ENCODE data around the gene RALGPS1. TPM values are rescaled to one million over a fixed set of nuclear protein-coding genes. Genes with fewer than 3 reads are reported as not detected.

The RALGPS1 gene
- total RNA-seq, 1 donor, result 8.2 TPM

DNA sequence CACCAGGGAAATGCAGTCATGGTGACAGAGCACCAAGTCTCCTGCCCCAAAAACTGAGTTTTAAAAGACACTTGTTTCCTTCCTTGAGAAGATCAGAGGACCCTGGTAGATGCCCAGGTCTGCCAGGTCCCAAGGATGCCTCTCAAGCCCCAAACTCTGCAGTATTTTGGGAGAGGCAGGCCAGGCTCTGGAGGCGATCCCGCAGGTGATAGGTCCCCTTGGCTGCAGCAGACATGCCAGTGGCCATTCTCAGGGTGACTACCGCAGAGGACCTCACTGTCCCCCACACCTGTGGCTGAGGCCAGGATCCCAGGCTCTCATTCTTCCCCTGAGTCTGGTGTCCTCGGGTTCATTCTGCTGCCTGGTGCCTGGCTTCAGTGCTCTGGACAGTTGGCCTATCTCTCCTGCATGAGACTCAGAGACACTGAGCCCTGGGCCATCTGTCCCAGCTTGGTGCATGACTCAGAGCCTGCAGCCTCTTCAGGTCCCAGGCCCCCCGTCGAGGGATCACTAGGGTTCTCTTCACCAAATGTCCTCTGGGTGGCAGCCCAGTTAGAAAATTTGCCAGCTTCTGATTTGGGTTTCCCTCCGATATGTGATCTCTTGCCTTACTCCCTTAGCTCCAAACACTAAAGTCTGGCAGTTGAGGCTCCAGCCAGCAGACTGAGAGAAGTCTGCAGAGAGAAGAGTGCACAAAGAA, 290.3 kb downstream of the RALGPS1 start:
- no peaks in the 10 kb centered on the region for H3K4me1 ChIP-seq (ENCODE audit: insufficient read depth, low read length)
- H3K4me3 ChIP-seq (ENCODE audit: low read length), result no peak overlapping the region
- H3K27me3 ChIP-seq (ENCODE audit: insufficient read depth, low read length), result no peaks in the 10 kb centered on the region
- no peaks in the 10 kb centered on the region for H3K9me3 ChIP-seq (ENCODE audit: low read depth, low read length)

DNA sequence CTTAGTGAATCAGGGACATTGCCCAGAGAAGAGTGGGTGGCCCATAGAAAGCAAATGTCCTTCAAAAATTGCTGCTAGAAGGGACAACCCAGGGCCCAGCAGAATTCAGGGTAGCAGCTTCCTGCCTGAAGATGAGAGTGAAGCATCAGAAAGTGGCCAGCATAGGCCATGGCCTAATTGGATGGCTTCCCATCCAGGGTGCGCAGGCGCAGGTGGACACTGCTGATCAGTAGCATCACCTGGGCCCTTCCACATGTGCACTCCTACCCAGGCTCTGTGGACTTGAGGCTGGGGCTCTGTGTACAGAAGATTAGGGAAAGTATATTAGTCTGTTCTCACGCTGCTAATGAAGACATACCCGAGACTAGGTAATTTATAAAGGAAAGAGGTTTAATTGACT, 291.4 kb downstream of the RALGPS1 start:
- no peaks in the 10 kb centered on the region for H3K9me3 ChIP-seq (ENCODE audit: low read depth, low read length)
- H3K4me1 ChIP-seq (ENCODE audit: insufficient read depth, low read length), result no peaks in the 10 kb centered on the region
- no peaks in the 10 kb centered on the region for H3K27me3 ChIP-seq (ENCODE audit: insufficient read depth, low read length)
- H3K4me3 ChIP-seq (ENCODE audit: low read length), result no peak overlapping the region

DNA sequence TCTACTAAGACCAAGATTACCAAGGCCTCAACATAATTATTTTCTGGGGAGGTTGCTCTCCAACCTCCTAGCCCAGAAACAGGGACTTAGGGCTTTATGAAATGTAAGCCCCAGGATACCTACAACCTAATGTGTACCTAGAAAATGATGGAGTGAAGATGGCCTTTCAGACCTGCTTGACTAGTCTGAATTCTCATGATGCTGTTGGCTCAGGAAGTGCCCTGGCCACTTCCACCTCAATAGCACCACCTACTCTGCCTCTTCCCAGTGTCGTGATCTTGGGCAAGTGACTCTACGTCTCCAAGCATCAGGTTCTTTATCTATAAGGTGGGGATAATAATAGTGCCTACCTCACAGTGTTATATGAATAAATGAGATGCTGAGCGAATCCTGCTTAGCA, 292.1 kb downstream of the RALGPS1 start:
- no peaks in the 10 kb centered on the region for H3K9me3 ChIP-seq (ENCODE audit: low read depth, low read length)
- no peak overlapping the region for H3K4me3 ChIP-seq (ENCODE audit: low read length)
- no peaks in the 10 kb centered on the region for H3K4me1 ChIP-seq (ENCODE audit: insufficient read depth, low read length)
- no peaks in the 10 kb centered on the region for H3K27me3 ChIP-seq (ENCODE audit: insufficient read depth, low read length)

DNA sequence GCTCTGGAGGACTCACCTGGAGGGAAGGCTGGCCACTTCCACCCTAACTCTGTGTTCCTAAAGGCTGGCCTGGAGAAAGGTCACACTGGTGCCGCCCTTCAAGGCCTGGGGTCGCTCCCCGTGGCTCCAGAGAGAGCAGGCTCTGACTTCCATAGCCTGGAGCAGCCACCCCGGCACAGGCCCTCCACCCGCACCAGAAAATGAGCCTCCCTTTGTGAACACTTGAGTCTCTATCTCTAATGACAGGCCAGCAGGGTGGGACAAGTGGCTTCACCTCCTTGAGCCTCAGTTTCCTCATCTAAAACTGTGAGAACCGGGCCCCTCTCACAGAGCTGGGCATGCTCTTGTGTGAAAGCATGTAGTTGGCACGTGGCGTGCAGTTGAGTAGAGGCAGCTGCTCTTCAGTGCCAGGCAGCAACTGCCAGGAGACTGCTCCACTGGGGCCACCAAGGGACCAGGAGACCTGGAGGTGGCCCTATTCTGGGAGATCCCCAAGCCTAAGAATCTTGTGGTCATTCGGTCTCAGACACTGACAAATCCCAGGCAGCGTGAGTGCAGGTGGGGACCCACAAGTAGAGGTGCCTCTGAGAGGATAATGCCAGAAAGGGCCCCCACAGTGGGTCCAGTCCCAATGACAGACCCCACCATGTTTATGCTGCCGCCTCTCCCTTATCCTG, 293.3 kb downstream of the RALGPS1 start:
- Histone ChIP-seq H3K9me3 (ENCODE audit: low read depth, low read length) (no peaks in the 10 kb centered on the region), H3K27me3 (ENCODE audit: insufficient read depth, low read length) (no peaks in the 10 kb centered on the region), H3K4me3 (ENCODE audit: low read length) (no peak overlapping the region), H3K4me1 (ENCODE audit: insufficient read depth, low read length) (no peaks in the 10 kb centered on the region)

DNA sequence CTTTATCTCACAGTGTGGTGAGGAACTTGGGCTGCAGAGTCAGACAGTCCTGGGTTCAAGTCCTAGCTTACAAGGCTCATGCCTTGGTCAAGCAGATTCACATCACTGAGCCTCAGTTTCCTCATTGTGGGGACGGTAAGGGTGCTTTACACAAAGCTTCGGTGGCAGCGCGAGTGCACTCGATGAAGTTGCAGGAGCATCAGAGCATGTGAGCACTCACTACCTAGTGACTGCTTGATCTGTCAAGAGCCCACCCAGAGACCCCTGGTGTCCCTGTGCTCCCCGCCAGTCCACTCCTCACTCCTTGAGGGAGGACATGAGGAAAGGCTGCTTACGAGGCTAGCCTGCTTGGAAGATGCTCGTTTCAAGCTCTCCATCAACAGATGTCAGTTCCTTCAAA, 293.8 kb downstream of the RALGPS1 start:
- no peak overlapping the region for H3K4me3 ChIP-seq (ENCODE audit: low read length)
- no peaks in the 10 kb centered on the region for H3K9me3 ChIP-seq (ENCODE audit: low read depth, low read length)
- H3K4me1 ChIP-seq (ENCODE audit: insufficient read depth, low read length), result no peaks in the 10 kb centered on the region
- no peaks in the 10 kb centered on the region for H3K27me3 ChIP-seq (ENCODE audit: insufficient read depth, low read length)

DNA sequence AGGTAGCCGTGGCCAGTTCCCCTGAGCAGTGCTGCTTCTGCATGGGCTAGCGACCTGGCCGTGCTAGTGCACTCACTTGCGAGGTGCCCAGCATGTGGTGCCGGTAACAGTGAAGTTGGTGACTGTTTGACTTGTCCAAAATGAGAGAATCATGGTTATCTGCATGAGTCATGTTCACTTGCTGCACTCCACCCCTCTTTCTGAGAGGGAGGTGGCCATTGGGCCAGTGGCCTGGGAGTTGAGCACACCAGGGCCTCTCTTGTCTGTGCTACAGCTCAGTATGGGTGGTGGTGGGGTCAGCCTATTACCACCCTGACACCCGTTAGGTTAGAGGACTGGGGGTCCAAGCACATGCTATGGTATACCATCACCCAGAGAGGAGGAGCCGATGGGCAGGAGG, 294.6 kb downstream of the RALGPS1 start:
- H3K4me1 ChIP-seq (ENCODE audit: insufficient read depth, low read length), result no peaks in the 10 kb centered on the region

DNA sequence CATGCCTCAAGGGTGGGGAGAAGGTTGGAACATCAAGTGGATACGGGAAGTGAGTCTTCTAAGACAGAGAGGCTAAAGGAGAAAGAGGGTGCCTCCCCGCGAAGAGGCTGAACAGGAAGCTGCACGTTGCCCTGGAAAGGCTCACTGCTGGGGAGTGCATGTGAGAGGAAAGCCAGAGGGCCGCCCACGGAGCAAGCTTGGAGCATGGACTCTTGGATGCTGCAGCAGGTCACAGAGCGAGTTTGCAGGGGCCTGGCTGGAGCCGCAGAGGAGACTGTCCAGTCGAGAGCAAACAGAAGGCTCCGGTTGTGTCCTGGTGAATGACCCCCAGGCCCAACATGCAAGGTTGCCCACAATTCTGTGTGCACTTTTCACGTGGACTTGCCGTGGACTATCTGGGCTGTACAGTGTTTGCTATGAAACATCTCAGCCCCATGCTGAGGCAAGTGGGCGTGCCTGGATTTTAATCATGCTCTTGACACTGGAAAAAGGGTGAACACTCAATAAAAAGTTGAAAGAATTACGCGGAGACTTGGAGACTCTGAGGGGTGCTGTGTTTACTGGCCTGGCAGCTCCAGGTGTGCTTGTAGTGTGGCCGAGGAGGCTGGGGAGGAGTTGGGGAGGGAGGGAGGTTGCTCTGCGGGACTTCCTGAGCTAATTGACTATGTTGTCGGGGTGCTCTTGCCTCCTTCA, 295.5 kb downstream of the RALGPS1 start:
- Histone ChIP-seq H3K27me3 (ENCODE audit: insufficient read depth, low read length) (no peaks in the 10 kb centered on the region), H3K4me1 (ENCODE audit: insufficient read depth, low read length) (no peaks in the 10 kb centered on the region), H3K4me3 (ENCODE audit: low read length) (no peak overlapping the region), H3K9me3 (ENCODE audit: low read depth, low read length) (no peaks in the 10 kb centered on the region)

More for the DNA sequence above, 294.6 kb downstream of the RALGPS1 start:
- Histone ChIP-seq H3K27me3 (ENCODE audit: insufficient read depth, low read length) (no peaks in the 10 kb centered on the region), H3K4me3 (ENCODE audit: low read length) (no peak overlapping the region), H3K9me3 (ENCODE audit: low read depth, low read length) (no peaks in the 10 kb centered on the region)

DNA sequence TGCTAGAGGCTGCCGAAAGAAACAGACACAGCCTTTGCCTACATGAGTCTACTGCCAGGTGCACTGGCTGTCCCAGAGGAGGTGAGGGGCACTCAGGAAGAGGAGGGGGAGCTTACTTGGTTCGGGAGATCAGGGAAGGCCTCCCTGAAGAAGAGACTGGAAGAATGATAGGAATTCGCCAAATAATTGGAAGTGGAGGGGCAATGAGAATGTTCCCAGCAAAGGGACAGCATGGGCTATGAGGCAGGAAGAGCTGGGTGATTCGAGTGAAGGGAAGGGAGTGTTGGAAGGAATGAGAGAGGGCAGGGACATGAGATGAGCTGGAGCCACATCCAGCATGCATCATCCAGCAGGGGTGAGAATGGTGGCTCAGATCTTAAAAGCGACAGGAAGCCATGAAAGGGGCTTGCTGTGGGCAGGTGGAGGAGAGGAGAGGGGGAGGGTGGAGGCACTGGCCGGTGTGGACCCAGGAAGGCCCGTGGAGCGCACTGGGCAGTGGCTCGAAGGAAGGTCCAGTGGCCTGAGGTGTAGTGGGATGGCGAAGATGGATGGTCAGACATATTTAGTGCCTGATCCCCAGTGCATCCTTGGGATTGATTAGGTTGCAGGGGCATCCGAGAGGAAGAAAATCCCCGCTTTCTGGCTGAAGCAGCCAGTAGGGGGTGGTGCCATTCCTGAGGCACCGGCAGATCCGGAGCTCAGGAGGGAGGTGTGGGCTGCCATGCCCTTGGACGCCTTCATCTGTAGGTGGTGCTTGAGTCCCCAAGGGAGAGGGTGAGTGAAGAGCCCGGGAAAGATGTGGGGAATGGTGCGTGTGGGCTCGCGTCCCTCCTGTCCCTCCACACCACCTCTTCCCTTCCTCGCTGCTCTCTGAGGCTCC, 296.5 kb downstream of the RALGPS1 start:
- H3K4me1 ChIP-seq (ENCODE audit: insufficient read depth, low read length), result no peaks in the 10 kb centered on the region
- no peaks in the 10 kb centered on the region for H3K9me3 ChIP-seq (ENCODE audit: low read depth, low read length)
- no peak overlapping the region for H3K4me3 ChIP-seq (ENCODE audit: low read length)
- no peaks in the 10 kb centered on the region for H3K27me3 ChIP-seq (ENCODE audit: insufficient read depth, low read length)

DNA sequence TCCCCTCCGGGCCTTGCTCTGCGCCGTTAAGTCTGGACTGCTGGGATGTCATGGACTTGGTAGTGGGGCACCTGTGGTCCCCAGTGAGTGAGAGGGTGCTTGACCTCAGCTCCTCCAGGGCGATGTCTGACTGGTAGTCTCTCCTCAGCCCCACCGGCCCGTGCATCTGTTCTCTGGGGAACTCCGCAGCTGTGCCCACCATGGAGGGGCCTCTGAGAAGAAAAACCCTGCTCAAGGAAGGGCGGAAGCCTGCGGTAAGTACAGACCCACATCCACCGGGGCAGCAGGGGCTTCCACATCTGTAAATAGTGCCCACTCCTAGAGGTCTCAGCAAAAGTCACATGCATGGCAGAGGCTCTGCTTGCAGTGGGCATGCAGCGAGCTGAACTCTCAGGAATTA, 297.4 kb downstream of the RALGPS1 start:
- no peaks in the 10 kb centered on the region for H3K9me3 ChIP-seq (ENCODE audit: low read depth, low read length)
- H3K4me3 ChIP-seq (ENCODE audit: low read length), result no peak overlapping the region
- H3K4me1 ChIP-seq (ENCODE audit: insufficient read depth, low read length), result no peaks in the 10 kb centered on the region
- H3K27me3 ChIP-seq (ENCODE audit: insufficient read depth, low read length), result no peaks in the 10 kb centered on the region

DNA sequence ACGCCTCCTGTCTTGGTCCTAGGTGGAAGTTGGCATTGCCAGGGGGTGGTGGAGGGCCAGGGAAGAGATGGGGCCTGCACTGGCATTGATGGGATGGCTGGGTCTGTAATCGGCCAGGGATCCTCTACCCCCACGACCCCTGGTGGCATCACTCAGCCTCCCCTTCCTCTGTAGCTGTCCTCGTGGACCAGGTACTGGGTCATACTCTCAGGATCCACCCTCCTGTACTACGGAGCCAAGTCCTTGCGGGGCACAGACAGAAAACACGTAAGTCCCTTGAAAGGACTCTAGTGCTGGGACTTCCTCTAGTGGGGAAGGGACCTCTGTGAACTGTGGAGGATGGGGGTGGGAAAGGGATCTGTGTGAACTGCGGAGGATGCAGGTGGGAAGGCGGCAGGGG, 297.9 kb downstream of the RALGPS1 start:
- no peaks in the 10 kb centered on the region for H3K9me3 ChIP-seq (ENCODE audit: low read depth, low read length)
- no peaks in the 10 kb centered on the region for H3K4me1 ChIP-seq (ENCODE audit: insufficient read depth, low read length)
- H3K4me3 ChIP-seq (ENCODE audit: low read length), result no peak overlapping the region
- no peaks in the 10 kb centered on the region for H3K27me3 ChIP-seq (ENCODE audit: insufficient read depth, low read length)

DNA sequence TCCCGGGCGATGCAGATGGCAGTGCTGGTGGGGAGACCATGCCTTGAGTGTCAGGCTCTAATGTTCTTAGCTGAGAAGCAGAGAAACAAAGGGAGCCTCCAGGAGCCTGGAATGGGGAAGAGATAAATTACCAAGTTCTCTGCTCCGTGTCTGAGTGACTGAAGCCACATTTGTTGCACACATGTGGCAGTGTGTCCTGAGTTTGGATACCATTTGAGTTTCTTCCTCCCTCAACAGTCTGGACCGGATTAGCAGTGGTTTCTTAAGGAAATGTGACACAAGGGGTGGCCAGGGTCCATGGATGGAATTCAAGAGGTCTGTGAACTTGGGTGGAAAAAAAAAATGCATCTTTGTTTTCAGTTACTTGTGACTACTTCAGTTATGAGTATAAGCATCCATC, 299.3 kb downstream of the RALGPS1 start:
- Histone ChIP-seq H3K4me3 (ENCODE audit: low read length) (no peak overlapping the region), H3K9me3 (ENCODE audit: low read depth, low read length) (no peaks in the 10 kb centered on the region), H3K4me1 (ENCODE audit: insufficient read depth, low read length) (no peaks in the 10 kb centered on the region), H3K27me3 (ENCODE audit: insufficient read depth, low read length) (no peaks in the 10 kb centered on the region)

DNA sequence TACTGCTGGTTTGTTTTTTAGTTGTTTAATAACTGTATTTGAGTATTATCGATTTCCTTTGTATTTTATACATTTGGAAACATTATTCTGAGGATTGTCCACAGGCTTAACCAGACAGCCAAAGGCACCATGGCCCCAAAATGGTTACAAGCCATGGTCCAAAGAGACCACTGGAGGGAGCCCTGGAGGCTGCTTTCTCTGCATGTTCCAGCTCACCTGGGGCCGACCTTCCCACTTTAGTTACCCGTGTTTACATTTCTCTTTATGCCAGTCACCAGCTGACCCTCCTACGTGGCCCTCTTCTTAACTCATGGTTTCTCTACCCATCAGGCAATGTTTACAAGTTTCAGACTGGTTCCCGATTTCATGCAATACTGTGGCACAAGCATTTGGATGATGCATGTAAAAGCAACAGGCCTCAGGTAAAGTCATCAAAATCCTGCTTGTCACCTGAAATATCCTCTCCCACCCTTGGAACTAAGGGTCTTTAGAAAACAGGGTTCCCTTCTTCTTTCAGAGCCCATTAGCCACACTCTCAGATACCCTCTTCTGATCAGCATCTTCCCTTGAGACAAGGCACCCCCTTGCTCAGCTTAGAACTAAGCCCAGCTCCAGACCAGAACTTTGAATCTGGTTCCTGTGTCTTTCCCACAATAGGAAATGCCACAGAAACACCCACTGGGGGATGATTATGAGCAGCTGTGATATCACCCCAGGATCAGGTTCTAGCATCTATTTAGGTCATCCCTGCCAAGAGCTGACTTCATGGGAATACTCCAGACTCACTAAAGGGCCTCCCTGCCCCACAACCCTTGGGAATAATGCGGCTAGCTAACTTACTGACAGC, 300.1 kb downstream of the RALGPS1 start:
- Histone ChIP-seq H3K9me3 (ENCODE audit: low read depth, low read length) (no peaks in the 10 kb centered on the region), H3K27me3 (ENCODE audit: insufficient read depth, low read length) (no peaks in the 10 kb centered on the region), H3K4me1 (ENCODE audit: insufficient read depth, low read length) (no peaks in the 10 kb centered on the region)

DNA sequence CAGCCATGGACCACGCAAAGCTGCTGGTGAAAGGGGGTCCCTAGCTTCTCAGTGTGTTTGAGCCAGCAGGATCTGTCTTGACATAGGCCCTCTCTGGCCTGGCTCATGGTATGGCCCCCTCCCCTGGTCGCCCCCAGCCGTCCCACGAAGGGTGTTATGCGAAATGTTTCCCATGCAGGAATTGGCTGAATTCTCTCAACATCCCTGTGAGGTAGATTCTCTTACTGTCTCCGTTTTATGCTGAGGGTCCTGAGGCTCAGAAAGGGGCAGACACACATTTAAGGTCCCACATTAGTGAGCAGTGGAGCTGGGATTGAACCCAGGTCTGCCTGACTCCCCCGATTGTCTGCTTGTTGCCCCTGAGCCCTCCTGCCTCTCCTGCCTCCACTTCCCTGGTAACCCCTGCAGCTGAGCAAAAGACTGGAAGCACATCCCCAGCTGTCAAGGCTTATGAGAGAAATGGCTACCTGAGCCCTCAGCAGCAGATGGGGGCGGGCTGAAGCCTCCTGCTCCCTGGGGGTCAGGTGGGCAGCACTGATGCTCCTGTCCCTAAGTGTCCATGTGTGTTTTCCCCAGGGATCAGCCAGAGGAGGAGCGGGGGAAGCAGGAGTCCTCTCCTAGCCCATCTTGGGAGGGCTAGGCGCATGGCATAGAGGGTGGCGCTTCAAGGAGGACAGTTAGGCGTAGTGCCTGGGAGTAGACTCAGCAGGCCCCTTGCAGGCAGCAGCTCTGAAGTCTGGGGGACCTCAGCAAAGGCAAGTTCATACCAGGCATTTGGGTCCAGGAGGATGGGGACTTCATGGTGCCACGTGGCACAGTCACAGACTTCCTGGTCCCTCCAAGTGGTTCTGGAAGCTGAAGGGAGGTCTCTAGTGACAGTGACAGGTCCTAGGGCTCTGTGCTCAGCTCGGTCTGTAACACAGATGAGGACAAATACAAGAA, 301.0 kb downstream of the RALGPS1 start:
- no peaks in the 10 kb centered on the region for H3K4me1 ChIP-seq (ENCODE audit: insufficient read depth, low read length)
- H3K9me3 ChIP-seq (ENCODE audit: low read depth, low read length), result no peaks in the 10 kb centered on the region
- no peak overlapping the region for H3K4me3 ChIP-seq (ENCODE audit: low read length)
- H3K27me3 ChIP-seq (ENCODE audit: insufficient read depth, low read length), result no peaks in the 10 kb centered on the region

More for the DNA sequence above, 300.1 kb downstream of the RALGPS1 start:
- H3K4me3 ChIP-seq (ENCODE audit: low read length), result no peak overlapping the region

All from mononuclear cell (primary cell).